Activated CD4-positive, CD25-positive, alpha-beta regulatory T cell treated with anti-CD3 and anti-CD28 coated beads, Interleukin-2, amount 50 U/mL, for 72 hours (primary cell): Measurements from ENCODE around the gene RNF217.
"Not testable (repeated sequence)": the region's sequence is repeated elsewhere in the genome, so short reads cannot be mapped to it uniquely, and the experiment has no call there.

Experiments
- DNase-seq: peaks from one replicate; pipeline ENCODE4 v3.0.0; 2021

The RNF217 gene

GRCh38 chr6:125066140-125066539 lies 103.9 kb downstream of the RNF217 start:
- no peak for DNase-seq

GRCh38 chr6:125066964-125067363 lies 104.7 kb downstream of the RNF217 start:
- no peak for DNase-seq

- DNase-seq: no peak
These were observed 105.3 kb downstream of the RNF217 start for GRCh38 chr6:125067552-125067951.

GRCh38 chr6:125073071-125073470 lies 110.8 kb downstream of the RNF217 start:
- no peak for DNase-seq

- no peak for DNase-seq
These were observed 111.9 kb downstream of the RNF217 start for GRCh38 chr6:125074120-125074519.

GRCh38 chr6:125075073-125075472 lies 112.8 kb downstream of the RNF217 start:
- not testable (repeated sequence) for DNase-seq

- DNase-seq: no peak
These were observed 113.7 kb downstream of the RNF217 start for GRCh38 chr6:125075741-125076481.

- no peak for DNase-seq
These were observed 114.2 kb downstream of the RNF217 start for GRCh38 chr6:125076482-125076742.

GRCh38 chr6:125077453-125077852 lies 115.2 kb downstream of the RNF217 start:
- DNase-seq: no peak

GRCh38 chr6:125078602-125079321 lies 116.5 kb downstream of the RNF217 start:
- no peak for DNase-seq

- DNase-seq: no peak
These were observed 120.9 kb downstream of the RNF217 start for GRCh38 chr6:125082908-125083683.

- no peak for DNase-seq
These were observed 121.4 kb downstream of the RNF217 start for GRCh38 chr6:125083684-125083990.

GRCh38 chr6:125086716-125087115 lies 124.5 kb downstream of the RNF217 start:
- DNase-seq: no peak

GRCh38 chr6:125088963-125089362 lies 126.7 kb downstream of the RNF217 start:
- no peak for DNase-seq

GRCh38 chr6:125094563-125094962 lies 132.3 kb downstream of the RNF217 start:
- DNase-seq: no peak

- no peak for DNase-seq
These were observed 133.5 kb downstream of the RNF217 start for GRCh38 chr6:125095580-125096301.

- no peak for DNase-seq
These were observed 134.9 kb downstream of the RNF217 start for GRCh38 chr6:125097186-125097585.

- no peak for DNase-seq
These were observed 136.0 kb downstream of the RNF217 start for GRCh38 chr6:125098253-125098652.

- no peak for DNase-seq
These were observed 137.2 kb downstream of the RNF217 start for GRCh38 chr6:125099211-125100073.

- no peak for DNase-seq
These were observed 137.9 kb downstream of the RNF217 start for GRCh38 chr6:125100074-125100652.

GRCh38 chr6:125101128-125101527 lies 138.9 kb downstream of the RNF217 start:
- DNase-seq: no peak

- DNase-seq: no peak
These were observed 139.4 kb downstream of the RNF217 start for GRCh38 chr6:125101631-125102030.
